Head of caudate nucleus (tissue), 42 donors: ENCODE data around the gene SRGAP3.

ENCODE experiments used
- DNase-seq, 42 donors: peaks; one replicate each; pipeline versions ENCODE4 v3.0.0 to v3.0.0-alpha.2; 2020 to 2021; ENCODE audit warnings: mixed read lengths in 7 of 42
- intact Hi-C: fragments of 100-400 bp; cut with DNase I; formaldehyde crosslinking; loops from one replicate; pipeline ENCODE4 v1.15.0; 2022

Gene SRGAP3

DNA sequence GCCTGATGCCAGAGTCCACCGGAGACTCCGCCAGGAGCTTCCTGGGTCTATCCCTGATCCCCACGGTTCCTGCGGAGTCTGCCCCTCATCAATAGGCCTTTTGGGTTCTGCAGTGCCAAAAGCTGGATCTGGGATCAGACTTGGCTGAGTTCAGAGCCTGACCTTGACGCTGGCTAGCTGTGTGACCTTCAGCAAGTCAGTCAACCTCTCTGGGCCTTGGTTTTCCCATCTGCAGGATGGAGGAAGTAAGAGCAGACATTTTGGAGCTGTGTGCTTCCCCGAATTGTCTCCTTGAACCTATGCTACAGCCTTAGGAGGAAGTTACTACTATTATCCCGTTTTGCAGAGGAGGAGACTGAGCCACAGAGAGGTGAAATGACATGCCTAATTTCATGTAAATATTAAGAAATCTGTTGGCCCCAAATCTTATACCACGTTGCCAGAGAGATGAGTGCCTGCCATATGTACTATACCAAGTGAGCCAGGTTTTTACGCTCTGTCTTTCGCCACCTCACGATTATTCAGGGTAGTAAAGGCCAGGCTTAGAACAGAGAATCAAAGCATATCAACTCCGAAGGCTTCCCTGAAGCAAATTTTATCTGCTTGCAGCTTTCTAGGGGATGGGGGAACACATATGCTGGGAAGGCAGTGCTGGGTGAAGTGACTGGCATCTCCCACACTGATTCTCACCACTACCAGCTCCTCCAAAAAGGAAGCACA lies 112.5 kb downstream of the SRGAP3 start:
- DNase-seq: peak in 1 of 42 donors; percentile 27
- intact Hi-C loops: no loop called here

DNA sequence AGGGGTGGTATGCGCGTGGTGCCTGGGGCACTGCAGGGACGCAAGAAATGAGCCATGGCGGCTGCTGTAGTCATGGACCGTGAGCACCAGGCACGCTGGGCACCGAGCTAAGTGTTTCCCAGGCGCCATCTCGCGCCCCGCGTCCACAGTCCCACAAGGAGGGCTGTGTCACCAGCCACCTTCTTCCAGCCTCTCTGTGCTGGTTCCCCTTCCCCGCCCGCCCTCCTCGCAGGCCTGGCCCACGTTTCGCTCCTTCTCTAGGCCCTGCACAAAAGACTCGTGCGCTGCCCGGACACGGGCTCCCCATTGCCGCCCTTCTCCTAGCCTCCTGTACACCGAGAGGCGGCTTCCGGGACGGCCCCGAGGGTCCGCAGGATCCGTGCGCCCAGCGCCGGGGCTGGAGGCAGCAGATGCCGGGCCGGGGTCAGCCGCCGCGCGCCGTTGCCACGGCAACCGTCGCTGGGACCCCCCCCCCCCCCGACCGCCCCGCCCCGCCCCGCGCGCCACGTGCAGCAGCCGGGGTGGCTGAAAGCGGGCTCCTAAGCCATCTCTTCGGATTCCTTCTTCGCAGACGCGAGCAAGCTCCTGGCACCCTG lies 113.4 kb downstream of the SRGAP3 start:
- DNase-seq: peak in 41 of 42 donors; percentile 31 to 82 (median 59)
- intact Hi-C loops: no loop called here

DNA sequence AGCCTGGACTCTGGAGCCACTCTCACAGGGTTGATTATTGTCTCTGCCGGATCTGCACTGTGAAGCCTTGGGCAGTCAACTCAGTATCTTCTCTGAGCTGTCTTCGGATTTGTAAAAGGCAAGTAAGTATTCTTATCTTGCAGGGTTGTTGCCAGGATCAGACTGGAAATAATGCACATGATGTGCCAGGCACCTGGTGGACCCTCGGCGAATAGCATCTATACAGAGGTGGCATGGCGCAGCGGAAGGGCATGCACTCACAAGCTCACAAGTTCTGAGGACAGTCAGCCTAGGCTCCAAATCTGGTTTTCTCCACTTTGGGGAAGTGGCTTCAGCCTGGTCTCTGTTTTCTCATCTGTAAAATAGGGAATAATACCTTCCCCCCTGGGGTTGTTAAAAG lies 113.9 kb downstream of the SRGAP3 start:
- DNase-seq: peak in 3 of 42 donors; percentile 30 to 50 (median 35)
- intact Hi-C loops: no loop called here

DNA sequence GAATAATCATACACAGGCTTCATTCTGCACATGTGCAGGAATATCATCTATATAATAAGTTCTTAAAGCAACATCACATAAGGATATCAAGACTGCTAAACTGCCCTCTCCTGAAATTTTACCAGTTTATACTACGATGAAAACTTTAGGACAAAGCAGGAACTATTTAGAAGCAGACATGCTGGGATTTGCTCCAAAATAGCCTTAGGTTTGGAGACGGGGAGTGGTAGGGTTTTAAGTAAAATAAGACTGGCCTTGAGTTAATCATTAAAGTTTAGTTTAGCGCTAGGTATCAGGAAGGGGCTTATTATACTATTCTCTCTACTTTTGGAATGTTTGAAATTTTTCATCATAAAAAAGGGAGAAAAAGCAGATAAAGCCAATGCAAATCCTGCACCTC lies 115.8 kb downstream of the SRGAP3 start:
- no peak for DNase-seq
- intact Hi-C loops: no loop called here

DNA sequence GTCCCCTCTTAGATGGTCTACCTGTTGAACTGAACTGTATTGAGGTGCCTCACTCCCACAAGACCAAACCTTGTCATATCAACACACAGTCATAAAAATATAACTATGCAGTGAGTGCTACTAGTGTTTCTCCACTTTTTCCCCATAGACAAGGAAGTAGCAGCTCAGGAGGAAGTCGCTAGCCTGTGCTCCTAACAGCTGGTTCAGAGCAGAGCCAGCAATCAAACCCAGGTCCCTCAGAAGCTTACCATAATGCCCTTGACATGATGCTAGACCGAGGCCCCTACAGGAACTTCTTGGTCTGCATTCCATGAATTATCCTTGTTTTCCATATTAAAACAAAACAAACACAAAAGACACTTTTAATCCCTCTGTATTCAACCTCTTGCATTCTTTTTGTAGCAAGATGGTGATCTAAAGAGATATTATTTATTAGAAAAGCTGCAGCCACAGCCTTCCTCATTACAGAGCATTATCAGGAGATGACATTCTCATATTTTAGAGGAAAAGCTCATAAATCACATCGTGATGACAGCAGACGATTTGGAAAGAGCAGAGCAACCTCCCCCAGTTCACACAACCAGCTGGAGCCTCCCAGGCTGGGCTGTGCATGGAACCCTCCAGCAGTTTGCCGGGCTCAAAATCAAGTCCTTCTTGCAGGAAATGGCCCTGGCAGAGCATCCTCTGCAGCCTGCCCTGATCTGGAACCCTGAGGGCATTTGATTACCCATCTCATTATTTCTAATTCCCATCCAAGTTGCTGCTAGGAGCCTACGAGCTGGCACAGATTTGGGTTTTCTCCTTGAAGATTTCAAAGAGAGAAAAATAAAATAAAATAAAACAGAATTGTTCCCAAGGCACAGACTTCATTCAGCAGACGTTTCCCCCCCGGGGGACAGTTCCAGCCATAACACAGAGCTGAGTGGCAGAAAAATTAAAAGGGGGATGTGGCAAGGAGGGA lies 118.8 kb downstream of the SRGAP3 start:
- DNase-seq: peak in 24 of 42 donors; percentile 23 to 66 (median 46)
- intact Hi-C loops: no loop called here

DNA sequence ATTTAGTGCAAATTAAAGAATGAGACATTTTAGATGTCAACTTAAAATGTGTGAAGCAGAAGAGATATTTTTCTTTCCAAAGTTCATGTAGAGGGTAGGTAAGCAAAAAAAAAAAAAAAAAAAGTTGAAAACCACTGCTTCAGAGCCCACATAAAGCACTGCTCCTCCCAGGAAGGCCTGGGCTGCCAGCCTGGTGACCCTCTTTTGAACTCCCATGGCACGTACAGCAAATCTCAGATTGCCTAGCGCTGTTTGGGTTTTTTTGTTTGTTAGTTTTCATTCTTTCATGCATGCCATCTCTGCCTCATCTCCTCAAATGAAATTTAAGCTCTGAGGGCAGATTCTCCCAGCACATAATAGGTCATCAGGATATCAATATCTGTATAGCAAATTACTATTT lies 120.1 kb downstream of the SRGAP3 start:
- DNase-seq: no peak
- intact Hi-C loops: no loop called here

DNA sequence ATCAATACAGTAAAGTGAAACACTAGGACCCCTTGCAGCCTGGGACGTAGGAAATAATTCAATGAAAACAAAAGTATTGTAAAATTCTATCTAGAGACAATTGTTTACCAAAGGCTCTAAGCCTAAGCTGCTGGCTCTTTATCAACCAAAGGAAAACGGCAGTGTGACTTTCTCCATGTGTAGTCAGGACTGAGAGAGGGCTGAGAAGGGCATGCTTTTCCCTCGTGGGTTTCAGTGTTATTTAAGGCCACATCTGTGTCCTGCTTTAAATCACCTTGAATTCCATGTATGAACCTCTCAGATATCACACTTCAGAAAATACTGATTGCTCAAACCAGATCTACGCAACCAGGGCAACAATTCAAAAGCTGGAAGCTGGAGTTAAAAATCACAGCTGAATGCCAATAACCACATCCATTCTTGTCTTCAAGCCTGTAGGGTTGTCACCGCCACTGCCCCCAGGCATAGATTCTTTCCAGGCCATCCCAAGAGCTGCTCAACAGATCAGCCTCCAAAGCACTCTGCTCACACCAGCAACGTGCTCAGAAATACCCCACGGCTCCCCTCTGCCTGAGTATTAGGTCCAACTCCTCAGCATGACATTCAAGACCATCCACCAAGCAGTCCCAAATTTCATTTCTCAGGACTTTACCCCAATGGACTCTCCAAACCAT lies 124.0 kb downstream of the SRGAP3 start:
- intact Hi-C loops: no loop called here
- no peak for DNase-seq

DNA sequence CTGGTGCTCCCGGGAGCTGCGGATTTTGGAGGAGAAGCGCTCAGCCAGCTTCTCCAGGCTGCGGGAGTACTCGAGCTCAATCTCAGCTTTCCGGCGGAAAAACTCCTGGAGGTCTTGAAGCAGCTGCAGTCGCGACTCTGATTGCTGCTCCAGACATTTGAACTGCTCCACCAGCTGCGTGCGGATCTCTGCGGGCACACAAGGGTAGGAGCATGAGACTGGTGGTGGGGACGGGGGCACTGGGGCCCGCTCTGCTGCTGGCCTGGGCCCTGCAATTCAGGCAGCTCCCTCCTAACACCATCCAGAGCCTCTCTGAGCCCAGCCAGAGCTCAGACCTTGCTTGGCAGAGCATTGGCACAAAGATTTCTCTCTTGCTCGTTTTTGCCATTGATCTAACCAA lies 124.7 kb downstream of the SRGAP3 start:
- intact Hi-C loops: no loop called here

DNA sequence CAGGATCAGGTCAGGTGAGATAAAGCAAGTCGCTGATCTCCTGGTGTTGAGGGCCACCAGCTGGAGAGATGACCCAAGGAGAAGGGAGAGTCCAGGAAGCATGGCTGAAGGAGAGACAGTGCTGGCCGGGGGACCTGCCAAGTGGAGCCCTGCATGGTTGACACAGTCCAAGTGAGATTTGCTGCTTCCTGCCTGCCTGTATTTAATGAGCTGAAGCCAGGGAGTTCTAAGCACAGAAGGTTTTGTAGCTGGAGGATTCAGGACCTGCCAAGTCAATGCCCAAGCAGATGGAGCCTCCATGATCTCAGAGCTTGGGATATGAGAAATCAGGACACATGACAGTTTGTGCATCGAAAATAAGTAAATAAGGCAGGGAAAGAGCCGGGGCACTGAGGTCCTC lies 125.6 kb downstream of the SRGAP3 start:
- intact Hi-C loops: no loop called here
- DNase-seq: no peak

More for the DNA sequence above, 124.7 kb downstream of the SRGAP3 start:
- no peak for DNase-seq

DNA sequence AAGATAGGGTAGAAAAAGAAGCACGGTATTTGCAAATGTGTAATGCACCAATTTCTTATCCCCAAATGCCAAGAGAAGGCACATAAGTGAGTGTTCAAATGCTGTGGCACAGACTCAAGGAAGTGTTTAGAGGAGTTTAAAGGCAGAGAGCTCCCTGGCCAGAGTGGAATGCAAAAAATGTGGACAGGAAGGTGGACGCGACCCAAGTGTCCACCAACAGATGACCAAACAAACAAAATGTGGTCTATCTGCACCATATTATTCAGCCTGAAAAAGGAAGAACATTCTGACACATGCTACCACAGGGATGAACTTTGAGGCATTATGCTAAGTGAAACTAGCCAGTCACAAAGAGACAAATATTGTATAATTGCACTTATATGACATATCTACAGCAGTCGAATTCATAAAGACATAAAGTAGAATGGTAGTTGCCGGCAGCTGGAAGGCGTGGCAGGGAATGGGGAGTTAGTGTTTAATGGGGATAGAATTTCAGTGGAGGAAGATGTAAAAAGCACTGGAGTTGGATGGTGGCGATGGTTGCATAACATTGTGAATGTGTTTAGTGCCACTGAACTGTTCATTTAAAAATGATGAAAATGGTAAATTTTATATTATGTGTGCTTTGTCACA lies 126.6 kb downstream of the SRGAP3 start:
- intact Hi-C loops: no loop called here
- DNase-seq: no peak

DNA sequence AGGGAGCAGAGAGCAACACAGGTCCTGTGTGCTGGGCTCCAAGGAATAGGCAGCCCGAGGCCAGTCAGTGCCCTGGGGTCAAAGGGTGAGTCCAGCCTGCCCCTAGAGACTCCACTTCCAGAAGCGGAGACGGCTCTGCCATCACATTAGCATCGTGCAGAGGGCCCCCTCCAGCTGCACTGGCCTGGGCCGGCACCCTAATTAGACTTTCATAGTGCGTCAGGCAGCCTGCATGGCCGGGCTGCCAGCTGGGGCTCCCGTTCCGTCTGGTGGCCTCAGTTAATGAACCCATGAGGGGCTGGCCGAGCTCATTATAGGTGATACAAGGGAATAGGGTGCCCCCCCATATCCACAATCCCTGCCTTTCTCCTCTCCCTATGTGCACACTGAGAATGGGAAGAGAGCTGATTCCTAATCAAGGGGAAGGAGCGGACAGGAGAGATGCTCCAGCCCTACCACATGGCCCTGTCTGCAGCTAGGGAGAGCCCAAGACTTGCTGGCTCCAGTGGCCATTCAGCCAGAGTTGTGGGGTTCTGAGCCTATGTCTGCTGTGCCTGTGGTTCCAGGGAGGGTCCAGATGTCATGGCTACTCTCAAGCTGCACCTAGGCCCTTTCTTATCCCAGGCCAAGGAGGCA lies 128.0 kb downstream of the SRGAP3 start:
- intact Hi-C loops: no loop called here
- DNase-seq: peak in 33 of 42 donors; percentile 22 to 79 (median 51)

DNA sequence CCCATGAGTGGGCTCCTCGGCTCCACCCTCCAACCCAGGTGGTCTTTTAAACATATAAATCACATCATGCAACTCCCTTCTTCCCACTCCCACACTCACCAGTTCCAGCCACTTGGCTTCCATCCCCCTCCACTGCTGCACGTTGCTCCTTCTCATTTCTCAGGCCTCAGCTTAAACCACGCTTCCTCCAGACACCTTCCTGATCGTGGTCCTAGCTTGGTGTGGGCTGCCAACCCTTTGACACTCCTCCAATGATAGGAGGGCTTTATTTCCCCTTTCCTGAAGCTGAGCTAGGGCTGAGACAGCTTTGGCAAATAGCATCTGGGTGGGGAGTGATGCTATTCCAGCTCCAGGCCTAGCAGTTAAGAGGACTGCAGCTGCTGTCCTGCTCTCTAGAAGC lies 130.1 kb downstream of the SRGAP3 start:
- intact Hi-C loops: no loop called here
- no peak for DNase-seq

DNA sequence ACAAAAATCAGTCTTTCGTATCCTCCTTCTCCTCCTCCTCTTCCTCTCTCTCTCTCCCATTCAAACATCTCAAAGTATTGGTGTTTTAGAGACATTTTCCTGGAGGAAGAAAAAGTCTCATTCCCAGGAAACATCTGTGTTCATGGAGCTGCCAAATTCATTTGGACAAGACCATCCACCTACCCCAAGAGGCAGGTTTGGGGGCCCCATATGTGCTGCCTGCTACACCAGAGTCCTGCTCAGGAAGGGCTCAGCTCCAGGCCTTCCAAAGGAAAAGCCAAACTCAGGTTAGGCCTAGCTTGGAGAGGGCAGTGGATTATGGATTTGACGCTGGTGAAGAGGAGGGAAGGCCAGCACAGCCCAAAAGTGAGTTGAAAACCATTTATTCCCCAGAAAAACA lies 131.2 kb downstream of the SRGAP3 start:
- intact Hi-C loops: no loop called here
- DNase-seq: no peak

DNA sequence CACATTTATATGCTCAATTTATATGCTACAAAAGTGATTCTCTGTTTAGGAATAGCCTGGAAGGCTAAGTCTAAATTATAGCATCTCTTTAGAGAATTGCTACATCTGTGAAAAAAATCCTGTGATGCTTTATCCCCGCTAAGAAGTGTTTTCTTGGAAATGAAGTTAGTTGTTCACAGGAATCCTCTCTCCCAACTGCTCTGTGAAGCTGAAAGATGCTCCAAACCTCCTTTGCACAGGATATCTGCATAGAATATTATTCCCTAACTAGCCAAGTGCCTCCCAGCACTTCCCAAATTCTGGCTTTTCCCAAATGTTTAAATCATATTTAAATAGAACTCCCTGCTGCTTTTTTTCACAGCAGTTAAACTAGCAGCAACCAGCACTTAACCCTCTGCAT lies 132.2 kb downstream of the SRGAP3 start:
- intact Hi-C loops: no loop called here
- no peak for DNase-seq

DNA sequence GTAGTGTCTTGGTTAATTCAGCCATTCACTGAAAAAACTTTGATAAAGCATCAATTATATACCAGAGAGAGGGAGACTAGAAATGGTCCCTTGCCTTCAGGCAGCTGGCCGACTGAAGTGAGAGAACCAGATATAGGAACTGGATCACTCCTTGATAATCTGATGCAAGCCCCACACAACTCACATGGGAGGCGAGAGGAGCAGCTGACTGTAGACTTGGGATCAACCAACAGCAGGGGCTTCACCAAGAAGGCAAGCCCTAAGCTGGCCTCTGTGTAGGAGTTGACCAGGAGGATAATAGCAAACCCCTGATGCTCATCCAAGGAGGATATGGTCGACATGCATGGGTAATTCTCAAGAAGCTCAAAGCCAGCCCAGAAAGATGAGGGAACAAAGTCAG lies 133.1 kb downstream of the SRGAP3 start:
- DNase-seq: no peak
- intact Hi-C loops: no loop called here

DNA sequence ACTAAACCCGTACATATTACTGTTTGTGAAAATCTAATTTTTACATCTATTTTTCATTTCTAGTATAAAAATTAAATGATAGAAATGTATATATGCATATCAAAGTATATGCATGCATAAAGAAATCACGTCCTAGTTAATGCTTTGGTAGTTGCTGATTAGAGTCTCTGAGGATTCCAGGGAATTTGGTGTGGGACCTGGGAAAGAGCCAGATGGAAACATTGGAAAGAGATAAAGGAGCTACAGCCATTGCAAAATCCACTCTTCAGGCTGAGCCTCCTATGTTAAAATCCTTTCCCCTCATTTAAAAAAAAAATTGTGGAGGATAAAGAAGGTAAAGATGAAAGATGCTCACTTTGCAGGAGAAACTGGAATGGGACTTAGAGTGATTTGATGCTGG lies 134.1 kb downstream of the SRGAP3 start:
- DNase-seq: no peak
- intact Hi-C loops: no loop called here

DNA sequence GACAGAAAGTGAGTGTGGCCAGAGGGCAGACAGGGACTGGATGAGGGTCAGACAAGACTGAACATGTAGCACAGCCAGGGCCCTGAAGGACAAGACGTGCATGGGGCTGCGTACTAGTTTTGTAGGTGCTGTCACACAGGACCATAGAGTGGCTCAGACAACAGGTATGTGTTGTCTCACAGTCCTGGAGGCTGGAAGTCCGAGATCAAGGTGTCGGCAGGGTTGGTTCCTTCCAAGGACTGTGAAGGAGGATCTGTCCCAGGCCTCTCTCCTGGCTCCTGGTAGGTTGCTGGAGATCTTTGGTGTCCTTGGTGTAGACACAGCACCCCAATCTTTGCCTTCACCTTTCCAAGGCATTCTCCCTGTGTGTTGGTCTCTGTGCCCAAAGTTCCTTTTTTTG lies 136.4 kb downstream of the SRGAP3 start:
- DNase-seq: no peak
- intact Hi-C loops: no loop called here

DNA sequence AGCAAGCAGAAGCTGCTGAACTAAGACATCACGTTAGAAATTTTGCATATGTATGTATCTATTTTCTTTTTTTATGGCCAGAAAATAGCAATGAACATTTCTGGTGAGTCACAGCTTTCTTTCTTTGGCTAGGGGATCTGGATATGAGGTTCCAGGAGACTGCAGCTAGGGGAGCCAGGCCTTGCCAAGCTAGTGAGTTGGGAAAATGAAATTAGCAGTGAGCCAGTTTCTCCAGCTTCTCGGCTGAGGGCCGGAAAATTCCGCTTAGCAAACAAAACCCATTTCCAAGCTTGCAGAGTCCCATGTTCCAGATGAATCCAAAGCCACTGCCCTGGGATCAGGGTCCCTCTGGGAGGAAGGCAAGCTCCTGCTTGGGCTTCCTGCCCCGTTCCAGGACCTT lies 137.6 kb downstream of the SRGAP3 start:
- intact Hi-C loops: no loop called here
- peak in 15 of 42 donors; percentile 23 to 73 (median 47) for DNase-seq
